SK-N-SH (cell line): ENCODE data around the gene TPSB2. TPM values are rescaled to one million over a fixed set of nuclear protein-coding genes. Genes with fewer than 3 reads are reported as not detected.

Source experiments
- CTCF ChIA-PET: fragments of 300-600, 350-600 bp; formaldehyde crosslinking; extraction: SDS; loops from one replicate; lab custom pipeline; 2021; lab: Yijun Ruan, JAX
- POLR2A ChIA-PET: fragments of 350-600 bp; sonication (Branson Sonifier 250); formaldehyde crosslinking; extraction: SDS; loops from one replicate; lab custom pipeline; 2020; ENCODE audit warnings: antibody characterized with exemption, inconsistent platforms; lab: Yijun Ruan, JAX
- DNase-seq: peaks from one replicate; pipeline ENCODE4 v3.0.0; 2012
- H2AFZ ChIP-seq: fragments of 200-600 bp; sonication (generic); 2 replicates; pipeline ENCODE4 v1.8.1; 2016; ENCODE audit warnings: antibody characterized with exemption, mild to moderate bottlenecking, low read depth
- H3F3A ChIP-seq: fragments of 200-600 bp; sonication (generic); replicated peaks from 2 replicates; pipeline ENCODE3; 2016; ENCODE audit warnings: antibody characterized with exemption, mild to moderate bottlenecking; ENCODE audit not compliant: insufficient read depth
- H3K27ac ChIP-seq, 2 experiments: fragments of 200-500 bp in 1 of 2; fragments of 200-600 bp in 1 of 2; sonication (Bioruptor generic) in 1 of 2; sonication (generic), shearing (Covaris generic) in 1 of 2; 2 replicates each; pipeline versions ENCODE4 v1.5.1 to v1.6.1; 2014 to 2016; ENCODE audit warnings: low read depth in 2 of 2, inconsistent platforms in 1 of 2, low read length in 1 of 2, mild to moderate bottlenecking in 1 of 2, mixed read lengths in 1 of 2
- H3K27me3 ChIP-seq: fragments of 200-600 bp; sonication (generic), shearing (Covaris generic); 2 replicates; pipeline ENCODE4 v1.6.1; 2016; ENCODE audit warnings: mixed run types; ENCODE audit not compliant: insufficient read depth
- H3K36me3 ChIP-seq, 2 experiments: fragments of 200-500 bp in 1 of 2; fragments of 200-600 bp in 1 of 2; sonication (Bioruptor generic) in 1 of 2; sonication (generic) in 1 of 2; replicated peaks in 1 of 2; 2 replicates each; pipeline versions ENCODE3 to v1.5.1; 2014 to 2016; ENCODE audit warnings: low read length in 1 of 2, mild to moderate bottlenecking in 1 of 2; ENCODE audit not compliant: insufficient read depth in 2 of 2, control insufficient read depth in 1 of 2
- H3K4me1 ChIP-seq, 2 experiments: fragments of 200-500 bp in 1 of 2; fragments of 200-600 bp in 1 of 2; sonication (Bioruptor generic) in 1 of 2; sonication (generic), shearing (Covaris generic) in 1 of 2; 2 replicates each; pipeline versions ENCODE4 v1.5.1 to v1.6.1; 2014 to 2016; ENCODE audit warnings: low read depth in 1 of 2, low read length in 1 of 2, mixed run types in 1 of 2; ENCODE audit not compliant: insufficient read depth in 2 of 2, control insufficient read depth in 1 of 2
- H3K4me2 ChIP-seq: fragments of 200-600 bp; sonication (generic), shearing (Covaris generic); 2 replicates; pipeline ENCODE4 v1.6.1; 2017; ENCODE audit warnings: mixed run types
- H3K4me3 ChIP-seq, 2 experiments: fragments of 200-500 bp in 1 of 2; fragments of 200-600 bp in 1 of 2; sonication (Bioruptor generic) in 1 of 2; sonication (generic), shearing (Covaris generic) in 1 of 2; 2 replicates each; pipeline versions ENCODE4 v1.5.1 to v1.8.1; 2014 to 2016; ENCODE audit warnings: low read depth in 2 of 2, inconsistent platforms in 1 of 2, low read length in 1 of 2, mild to moderate bottlenecking in 1 of 2, mixed read lengths in 1 of 2, moderate library complexity in 1 of 2
- H3K79me2 ChIP-seq: fragments of 200-600 bp; sonication (generic); 2 replicates; pipeline ENCODE4 v1.8.1; 2017; ENCODE audit warnings: mild to moderate bottlenecking; ENCODE audit not compliant: insufficient read depth
- H3K9ac ChIP-seq: fragments of 200-600 bp; sonication (generic); 2 replicates; pipeline ENCODE4 v1.6.1; 2017; ENCODE audit warnings: mixed run types
- H3K9me2 ChIP-seq: fragments of 200-600 bp; sonication (generic); 2 replicates; pipeline ENCODE4 v1.6.1; 2017; ENCODE audit warnings: mixed run types
- H3K9me3 ChIP-seq: fragments of 200-600 bp; sonication (generic); 2 replicates; pipeline ENCODE4 v1.6.1; 2017; ENCODE audit warnings: mixed run types, mild to moderate bottlenecking, moderate library complexity
- H4K20me1 ChIP-seq: fragments of 200-600 bp; sonication (generic); 2 replicates; pipeline ENCODE4 v1.6.1; 2017; ENCODE audit warnings: mild to moderate bottlenecking, mixed run types; ENCODE audit not compliant: insufficient read depth
- ELF1 ChIP-seq: IDR thresholded peaks from 2 replicates; pipeline ENCODE4 v1.4.0; 2012
- FOSL2 ChIP-seq: IDR thresholded peaks from 2 replicates; pipeline ENCODE4 v1.4.0; 2012; ENCODE audit warnings: low read depth, mild to moderate bottlenecking, moderate library complexity, borderline replicate concordance
- GABPA ChIP-seq: IDR thresholded peaks from 2 replicates; pipeline ENCODE4 v1.4.0; 2012; ENCODE audit warnings: low read depth, mild to moderate bottlenecking
- MAX ChIP-seq: IDR thresholded peaks from 2 replicates; pipeline ENCODE4 v1.4.0; 2012; ENCODE audit warnings: low read depth
- MEF2A ChIP-seq: IDR thresholded peaks from 2 replicates; pipeline ENCODE4 v1.4.0; 2012; ENCODE audit warnings: low read depth, borderline replicate concordance
- MXI1 ChIP-seq: IDR thresholded peaks from 2 replicates; pipeline ENCODE4 v1.6.1; 2012; ENCODE audit warnings: mild to moderate bottlenecking, low read depth, low read length, improper control_type of control experiment
- RFX5 ChIP-seq: IDR thresholded peaks from 2 replicates; pipeline ENCODE4 v1.6.1; 2012; ENCODE audit warnings: mild to moderate bottlenecking, improper control_type of control experiment, low read length
- RXRA ChIP-seq: IDR thresholded peaks from 2 replicates; pipeline ENCODE4 v1.4.0; 2012; ENCODE audit warnings: low read depth, mild to moderate bottlenecking, borderline replicate concordance
- SIN3A ChIP-seq: IDR thresholded peaks from 2 replicates; pipeline ENCODE4 v1.6.1; 2012; ENCODE audit warnings: low read depth, mild to moderate bottlenecking, low read length, moderate library complexity, borderline replicate concordance
- SMC3 ChIP-seq: IDR thresholded peaks from 2 replicates; pipeline ENCODE4 v1.6.1; 2012; ENCODE audit warnings: low read depth, low read length, improper control_type of control experiment
- TCF12 ChIP-seq: IDR thresholded peaks from 2 replicates; pipeline ENCODE4 v1.4.0; 2012
- USF1 ChIP-seq: IDR thresholded peaks from 2 replicates; pipeline ENCODE4 v1.4.0; 2012; ENCODE audit warnings: low read depth, borderline replicate concordance
- YY1 ChIP-seq: IDR thresholded peaks from 2 replicates; pipeline ENCODE4 v1.4.0; 2012; ENCODE audit warnings: low read depth, mild to moderate bottlenecking
- WGBS: methylation state at CpG from one replicate; pipeline ENCODE4 v1.1.6; 2017; ENCODE audit warnings: low lambda C conversion rate; 5-methylcytosine and 5-hydroxymethylcytosine counted together
- polyA plus RNA-seq, 3 experiments: library from polyadenylated mRNA; depleted of rRNA; stranded (reverse); fragments of >200 nt; gene quantifications; 2 replicates each; pipeline ENCODE4 v1.2.3, GENCODE V29; 2012

The TPSB2 gene
- polyA plus RNA-seq, 1 of the 3 experiments (the other 2 are of a cell fraction) = not detected

GRCh38 chr16:1182950-1183907, 46.8 kb downstream of the TPSB2 start (continued):
- TF ChIP-seq USF1 = no peak
- TF ChIP-seq SIN3A = no peak
- no peak for TF ChIP-seq SMC3
- no peak for TF ChIP-seq RFX5
- no peak for TF ChIP-seq TCF12
- TF ChIP-seq MXI1 = no peak

- H3K9me2 ChIP-seq = no peaks in the 10 kb centered on the region
- peak overlapping the region; percentile 41; the same call in 1 of the 2 replicates for H2AFZ ChIP-seq
- TF ChIP-seq YY1 (no peak), RXRA (peak; percentile 68; the same call in 1 of the 2 replicates), SIN3A (no peak), SMC3 (no peak), TCF12 (peak; percentile 38; the same call in 1 of the 2 replicates), MAX (no peak), FOSL2 (peak; percentile 84), GABPA (no peak), ELF1 (no peak), MEF2A (no peak)
- H3K4me2 ChIP-seq = peak overlapping the region; percentile 86
- POLR2A ChIA-PET = no interaction called here
- CTCF ChIA-PET = interaction anchor here (1.6 kb wide), 1 partner anchor 10 kb away, joined by 5 read pairs; no protein-coding TSS in a partner anchor
- no peak overlapping the region; a peak in 1 of 4 replicates for H3K4me3 ChIP-seq
- no peaks in the 10 kb centered on the region for H3K9me3 ChIP-seq
- H3K27me3 ChIP-seq = peaks cover 29% of the 10 kb centered on the region
- DNase-seq = no peak
- no peaks in the 10 kb centered on the region for H3K36me3 ChIP-seq
- 0% methylated on average over 4 of the region's 19 CpGs for WGBS
- H3K4me1 ChIP-seq = peaks cover 0 to 17% of the 10 kb centered on the region in 2 experiments; a peak in 2 of 4 replicates
- no peaks in the 10 kb centered on the region for H3F3A ChIP-seq
- no peaks in the 10 kb centered on the region for H3K79me2 ChIP-seq
- H3K9ac ChIP-seq = no peak overlapping the region
- H3K27ac ChIP-seq = no peak overlapping the region
- no peaks in the 10 kb centered on the region for H4K20me1 ChIP-seq
Measured at GRCh38 chr16:1182316-1182671, 47.7 kb downstream of the TPSB2 start.
